RWPE1 (cell line): ENCODE results near the gene SMARCA4.
A peak's percentile ranks its signal among the peaks of the same experiment; 100 is the strongest.

Source experiments
- CTCF ChIA-PET: fragments of 350-600 bp; sonication (Branson Sonifier 250); formaldehyde crosslinking; extraction: SDS; loops from one replicate; lab custom pipeline; 2021; lab: Yijun Ruan, JAX
- POLR2A ChIA-PET: fragments of 400-600 bp; formaldehyde crosslinking; extraction: SDS; loops from one replicate; lab custom pipeline; 2020; ENCODE audit warnings: antibody characterized with exemption; ENCODE audit not compliant: low non-redundant PET; lab: Yijun Ruan, JAX
- DNase-seq: peaks from one replicate; pipeline ENCODE4 v3.0.0; 2012; ENCODE audit warnings: low spot score
- H3K27ac ChIP-seq: fragments of 450-650 bp; 2 replicates; pipeline ENCODE4 v1.5.1; 2017
- CTCF ChIP-seq: fragments of 450-650 bp; conservative IDR thresholded peaks from 2 replicates; pipeline ENCODE4 v1.5.1; 2017; ENCODE audit warnings: low read depth, mild to moderate bottlenecking

SMARCA4 gene

GRCh38 chr19:10963865-10964264, 3.0 kb downstream of the SMARCA4 start:
- ChIA-PET CTCF (interaction anchor here (1.2 kb wide), 1 partner anchor 27 kb away, joined by 5 read pairs; no protein-coding TSS in a partner anchor), POLR2A (interaction anchor here (0.7 kb wide), 1 partner anchor 25 kb away, joined by 3 read pairs; no protein-coding TSS in a partner anchor)
- DNase-seq: no peak
- no peak overlapping the region; the same call in 1 of the 2 replicates for H3K27ac ChIP-seq
- no peak for TF ChIP-seq CTCF

- ChIA-PET CTCF (interaction anchor here (0.6 kb wide), 1 partner anchor 13 kb away, joined by 5 read pairs; no protein-coding TSS in a partner anchor), POLR2A (interaction anchor here (0.7 kb wide), 1 partner anchor 26 kb away, joined by 3 read pairs; no protein-coding TSS in a partner anchor)
- H3K27ac ChIP-seq: peak overlapping the region; percentile 30
- TF ChIP-seq CTCF: no peak
- DNase-seq: no peak
Observed at GRCh38 chr19:10964903-10965302, 4.1 kb downstream of the SMARCA4 start.

GRCh38 chr19:10965398-10965797, 4.6 kb downstream of the SMARCA4 start:
- CTCF ChIA-PET: interaction anchor here (1.2 kb wide), 1 partner anchor 23 kb away, joined by 3 read pairs; no protein-coding TSS in a partner anchor
- TF ChIP-seq CTCF: no peak
- H3K27ac ChIP-seq: no peak overlapping the region
- no peak for DNase-seq
- POLR2A ChIA-PET: no interaction called here

- no peak for TF ChIP-seq CTCF
- peak overlapping the region; percentile 33 for H3K27ac ChIP-seq
- no peak for DNase-seq
- POLR2A ChIA-PET: interaction anchor here (0.8 kb wide), 1 partner anchor 311 kb away, joined by 3 read pairs; no protein-coding TSS in a partner anchor
- CTCF ChIA-PET: interaction anchor here (0.7 to 1.2 kb wide), 2 partner anchors 25 to 106 kb away, joined by 3 read pairs; no protein-coding TSS in a partner anchor
Observed at GRCh38 chr19:10966809-10967208, 6.0 kb downstream of the SMARCA4 start.

GRCh38 chr19:10968527-10969135, 7.8 kb downstream of the SMARCA4 start:
- peak overlapping the region; percentile 60 for H3K27ac ChIP-seq
- ChIA-PET POLR2A (no interaction called here), CTCF (interaction anchor here (0.7 to 1.8 kb wide), 3 partner anchors 27 to 33 kb away, joined by 3 to 8 read pairs (median 4); no protein-coding TSS in a partner anchor)
- TF ChIP-seq CTCF: no peak
- no peak for DNase-seq

GRCh38 chr19:10971107-10971726, 10.4 kb downstream of the SMARCA4 start:
- H3K27ac ChIP-seq: no peak overlapping the region; the same call in 1 of the 2 replicates
- POLR2A ChIA-PET: no interaction called here
- TF ChIP-seq CTCF: no peak
- DNase-seq: no peak
- CTCF ChIA-PET: interaction anchor here (0.6 to 0.7 kb wide), 3 partner anchors 35 to 69 kb away, joined by 4 to 5 read pairs (median 4); no protein-coding TSS in a partner anchor
